Activated T-cell treated with anti-CD3 and anti-CD28 coated beads, Interleukin-2, amount 50 U/mL, for 24 hours (primary cell): Measurements from ENCODE around the gene KMT2B.
"Not testable (repeated sequence)": the region's sequence is repeated elsewhere in the genome, so short reads cannot be mapped to it uniquely, and the experiment has no call there.

ENCODE experiments used
- DNase-seq: peaks from one replicate; pipeline ENCODE4 v3.0.0-alpha.2; 2020
- H3K27ac Mint-ChIP-seq: 2 replicates; pipeline ENCODE4 v1.8.0; 2020; ENCODE audit warnings: mild to moderate bottlenecking, mixed read lengths
- H3K27me3 Mint-ChIP-seq: 2 replicates; pipeline ENCODE4 v1.8.0; 2020; ENCODE audit warnings: mixed read lengths
- H3K36me3 Mint-ChIP-seq: 2 replicates; pipeline ENCODE4 v1.8.0; 2020; ENCODE audit warnings: low read depth, mixed read lengths
- H3K4me1 Mint-ChIP-seq: 2 replicates; pipeline ENCODE4 v1.8.0; 2020; ENCODE audit warnings: low read depth, mixed read lengths
- H3K4me3 Mint-ChIP-seq: 2 replicates; pipeline ENCODE4 v1.8.0; 2020; ENCODE audit warnings: mild to moderate bottlenecking, moderate library complexity, mixed read lengths
- H3K9me3 Mint-ChIP-seq: 2 replicates; pipeline ENCODE4 v1.8.0; 2020; ENCODE audit warnings: mixed read lengths

The KMT2B gene

GRCh38 chr19:35717665-35718344 is at the start of gene KMT2B:
Gene KMT2B (plus strand): TSS chr19:35718003. CDS start chr19:35718019, 16 bp downstream.
- Mint-ChIP-seq H3K27me3 (no peaks in the 10 kb centered on the region), H3K4me1 (peaks cover 45% of the 10 kb centered on the region), H3K4me3 (peak within 1 kb of the TSS; percentile 90), H3K9me3 (no peaks in the 10 kb centered on the region), H3K27ac (peak within 1 kb of the TSS; percentile 99), H3K36me3 (peaks cover 83% of the 10 kb centered on the region)
- DNase-seq, result no peak

- H3K9me3 Mint-ChIP-seq, result no peaks in the 10 kb centered on the region
- no peak overlapping the region for H3K4me3 Mint-ChIP-seq
- peaks cover 13% of the 10 kb centered on the region for H3K36me3 Mint-ChIP-seq
- H3K27me3 Mint-ChIP-seq, result peaks cover 37% of the 10 kb centered on the region
- no peak for DNase-seq
- no peak overlapping the region for H3K27ac Mint-ChIP-seq
- peaks cover 15% of the 10 kb centered on the region for H3K4me1 Mint-ChIP-seq
Observed at GRCh38 chr19:35669566-35669965, 48.2 kb upstream of the KMT2B start.

GRCh38 chr19:35669974-35670373 is 47.8 kb upstream of the KMT2B start:
- Mint-ChIP-seq H3K27me3 (peaks cover 37% of the 10 kb centered on the region), H3K4me3 (no peak overlapping the region), H3K4me1 (peaks cover 15% of the 10 kb centered on the region), H3K36me3 (peaks cover 9% of the 10 kb centered on the region), H3K27ac (no peak overlapping the region), H3K9me3 (no peaks in the 10 kb centered on the region)
- DNase-seq, result no peak

- no peak overlapping the region for H3K4me3 Mint-ChIP-seq
- DNase-seq, result no peak
- H3K9me3 Mint-ChIP-seq, result no peaks in the 10 kb centered on the region
- H3K4me1 Mint-ChIP-seq, result peaks cover 15% of the 10 kb centered on the region
- peaks cover 3% of the 10 kb centered on the region for H3K36me3 Mint-ChIP-seq
- peaks cover 37% of the 10 kb centered on the region for H3K27me3 Mint-ChIP-seq
- no peak overlapping the region for H3K27ac Mint-ChIP-seq
Observed at GRCh38 chr19:35670686-35671085, 47.1 kb upstream of the KMT2B start.

- peaks cover 37% of the 10 kb centered on the region for H3K27me3 Mint-ChIP-seq
- no peaks in the 10 kb centered on the region for H3K36me3 Mint-ChIP-seq
- no peak for DNase-seq
- H3K27ac Mint-ChIP-seq, result no peak overlapping the region
- H3K9me3 Mint-ChIP-seq, result no peaks in the 10 kb centered on the region
- no peak overlapping the region for H3K4me3 Mint-ChIP-seq
- H3K4me1 Mint-ChIP-seq, result peaks cover 15% of the 10 kb centered on the region
Observed at GRCh38 chr19:35671818-35672217, 46.0 kb upstream of the KMT2B start.

GRCh38 chr19:35673121-35673804 is 44.5 kb upstream of the KMT2B start:
- DNase-seq, result peak; percentile 66
- Mint-ChIP-seq H3K36me3 (no peaks in the 10 kb centered on the region), H3K27me3 (peaks cover 37% of the 10 kb centered on the region), H3K27ac (no peak overlapping the region), H3K4me3 (peak overlapping the region; percentile 62), H3K9me3 (no peaks in the 10 kb centered on the region), H3K4me1 (peaks cover 15% of the 10 kb centered on the region)

GRCh38 chr19:35675589-35676140 is 42.1 kb upstream of the KMT2B start:
- Mint-ChIP-seq H3K4me3 (no peak overlapping the region), H3K9me3 (no peaks in the 10 kb centered on the region), H3K27ac (no peak overlapping the region), H3K36me3 (no peaks in the 10 kb centered on the region), H3K4me1 (peaks cover 8% of the 10 kb centered on the region), H3K27me3 (peaks cover 26% of the 10 kb centered on the region)
- no peak for DNase-seq

- Mint-ChIP-seq H3K36me3 (no peaks in the 10 kb centered on the region), H3K9me3 (no peaks in the 10 kb centered on the region), H3K27ac (no peak overlapping the region), H3K4me3 (no peak overlapping the region), H3K27me3 (peaks cover 4% of the 10 kb centered on the region), H3K4me1 (peaks cover 8% of the 10 kb centered on the region)
- DNase-seq, result no peak
Observed at GRCh38 chr19:35689836-35690235, 28.0 kb upstream of the KMT2B start.

- not testable (repeated sequence) for H3K36me3 Mint-ChIP-seq, H3K27me3 Mint-ChIP-seq, DNase-seq, H3K4me3 Mint-ChIP-seq, H3K27ac Mint-ChIP-seq, H3K9me3 Mint-ChIP-seq, H3K4me1 Mint-ChIP-seq
Observed at GRCh38 chr19:35691106-35691505, 26.7 kb upstream of the KMT2B start.

- H3K27me3 Mint-ChIP-seq, result peaks cover 4% of the 10 kb centered on the region
- no peaks in the 10 kb centered on the region for H3K36me3 Mint-ChIP-seq
- H3K9me3 Mint-ChIP-seq, result no peaks in the 10 kb centered on the region
- H3K27ac Mint-ChIP-seq, result no peak overlapping the region
- no peak overlapping the region for H3K4me3 Mint-ChIP-seq
- no peak for DNase-seq
- H3K4me1 Mint-ChIP-seq, result peaks cover 17% of the 10 kb centered on the region
Observed at GRCh38 chr19:35692010-35692409, 25.8 kb upstream of the KMT2B start.

GRCh38 chr19:35693422-35693821 is 24.4 kb upstream of the KMT2B start:
- Mint-ChIP-seq H3K4me3 (no peak overlapping the region), H3K27ac (no peak overlapping the region), H3K27me3 (peaks cover 4% of the 10 kb centered on the region), H3K9me3 (no peaks in the 10 kb centered on the region), H3K36me3 (no peaks in the 10 kb centered on the region), H3K4me1 (peaks cover 21% of the 10 kb centered on the region)
- no peak for DNase-seq

GRCh38 chr19:35693835-35694599 is 23.8 kb upstream of the KMT2B start:
- Mint-ChIP-seq H3K9me3 (no peaks in the 10 kb centered on the region), H3K4me1 (peaks cover 21% of the 10 kb centered on the region), H3K27me3 (peaks cover 4% of the 10 kb centered on the region), H3K27ac (peak overlapping the region; percentile 52), H3K36me3 (no peaks in the 10 kb centered on the region), H3K4me3 (no peak overlapping the region)
- DNase-seq, result peak; percentile 90

GRCh38 chr19:35695895-35696422 is 21.8 kb upstream of the KMT2B start:
- Mint-ChIP-seq H3K27ac (no peak overlapping the region), H3K4me3 (no peak overlapping the region)

GRCh38 chr19:35696835-35697234 is 21.0 kb upstream of the KMT2B start:
- DNase-seq, result no peak
- no peaks in the 10 kb centered on the region for H3K27me3 Mint-ChIP-seq
- peak overlapping the region; percentile 55 for H3K27ac Mint-ChIP-seq
- H3K4me3 Mint-ChIP-seq, result no peak overlapping the region
- no peaks in the 10 kb centered on the region for H3K9me3 Mint-ChIP-seq
- peaks cover 21% of the 10 kb centered on the region for H3K4me1 Mint-ChIP-seq
- no peaks in the 10 kb centered on the region for H3K36me3 Mint-ChIP-seq

More at GRCh38 chr19:35695895-35696422, 21.8 kb upstream of the KMT2B start:
- H3K4me1 Mint-ChIP-seq, result peaks cover 21% of the 10 kb centered on the region
- no peaks in the 10 kb centered on the region for H3K9me3 Mint-ChIP-seq
- H3K27me3 Mint-ChIP-seq, result no peaks in the 10 kb centered on the region
- DNase-seq, result no peak
- no peaks in the 10 kb centered on the region for H3K36me3 Mint-ChIP-seq
